Gastrocnemius medialis (tissue), 4 donors: Measurements from ENCODE around the gene IFITM5.

Experiments
- POLR2A ChIP-seq, 2 donors: fragments of 450-650 bp; IDR thresholded peaks; one replicate each; pipeline ENCODE4 v1.6.1; 2017; ENCODE audit warnings: antibody characterized with exemption in 2 of 2, mild to moderate bottlenecking in 2 of 2, moderate library complexity in 2 of 2
- TF ChIP-seq, protein P1 (sequence below), 5 experiments: fragments of 450-650 bp in 3 of 5; fragments of 200-600 bp in 2 of 5; sonication (generic) in 2 of 5; IDR thresholded peaks in 4 of 5; conservative IDR thresholded peaks in 1 of 5; 1 replicate in 4 of 5; 2 replicates in 1 of 5; pipeline ENCODE4 v1.5.1; 2016 to 2019; ENCODE audit warnings: antibody characterized with exemption in 5 of 5, mild to moderate bottlenecking in 3 of 5, moderate library complexity in 3 of 5

DNA sequence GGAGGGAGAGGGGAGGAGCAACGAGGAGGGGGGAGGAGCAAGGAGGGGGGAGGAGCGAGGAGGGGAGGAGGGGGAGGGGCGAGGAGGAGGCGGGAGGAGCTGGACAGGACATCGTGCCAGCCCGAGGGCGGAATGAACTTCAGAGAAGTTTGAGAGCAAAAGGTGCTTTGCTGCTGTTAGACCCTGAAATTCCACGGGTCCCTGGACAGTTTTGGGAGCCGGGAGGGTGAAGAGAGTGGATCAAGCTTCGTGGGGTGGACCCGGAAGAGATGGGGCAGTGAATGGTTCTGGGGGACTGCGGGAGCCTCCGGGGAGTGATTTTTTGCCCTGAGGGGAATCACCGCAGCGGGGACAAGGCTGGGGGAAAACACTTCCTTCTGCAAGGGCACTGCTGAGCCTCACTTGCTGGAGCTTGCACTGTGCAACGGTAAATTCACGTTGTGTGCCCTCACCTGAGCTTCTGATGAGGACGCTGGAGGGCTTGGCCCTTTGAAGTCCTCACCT lies 31.8 kb downstream of the IFITM5 start:
- TF ChIP-seq, protein P1, sequence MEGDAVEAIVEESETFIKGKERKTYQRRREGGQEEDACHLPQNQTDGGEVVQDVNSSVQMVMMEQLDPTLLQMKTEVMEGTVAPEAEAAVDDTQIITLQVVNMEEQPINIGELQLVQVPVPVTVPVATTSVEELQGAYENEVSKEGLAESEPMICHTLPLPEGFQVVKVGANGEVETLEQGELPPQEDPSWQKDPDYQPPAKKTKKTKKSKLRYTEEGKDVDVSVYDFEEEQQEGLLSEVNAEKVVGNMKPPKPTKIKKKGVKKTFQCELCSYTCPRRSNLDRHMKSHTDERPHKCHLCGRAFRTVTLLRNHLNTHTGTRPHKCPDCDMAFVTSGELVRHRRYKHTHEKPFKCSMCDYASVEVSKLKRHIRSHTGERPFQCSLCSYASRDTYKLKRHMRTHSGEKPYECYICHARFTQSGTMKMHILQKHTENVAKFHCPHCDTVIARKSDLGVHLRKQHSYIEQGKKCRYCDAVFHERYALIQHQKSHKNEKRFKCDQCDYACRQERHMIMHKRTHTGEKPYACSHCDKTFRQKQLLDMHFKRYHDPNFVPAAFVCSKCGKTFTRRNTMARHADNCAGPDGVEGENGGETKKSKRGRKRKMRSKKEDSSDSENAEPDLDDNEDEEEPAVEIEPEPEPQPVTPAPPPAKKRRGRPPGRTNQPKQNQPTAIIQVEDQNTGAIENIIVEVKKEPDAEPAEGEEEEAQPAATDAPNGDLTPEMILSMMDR (IDR thresholded peaks at IDR 0.05 in 4 of 5, conservative IDR thresholded peaks at IDR 0.05 in 1 of 5) = no peak
- TF ChIP-seq POLR2A (IDR thresholded peaks at IDR 0.05) = no peak
